Colonic mucosa (tissue), 4 donors: ENCODE results near the gene SLC39A11. TPM values are rescaled to one million over a fixed set of nuclear protein-coding genes. Genes with fewer than 3 reads are reported as not detected.

Experiments used
- DNase-seq: peaks from one replicate; pipeline ENCODE4 v3.0.0-alpha.2; 2020
- H3K27ac ChIP-seq: fragments of 200-600 bp; one replicate; pipeline ENCODE4 v1.8.0; 2021
- H3K27me3 ChIP-seq: fragments of 200-600 bp; one replicate; pipeline ENCODE4 v1.8.0; 2021
- H3K36me3 ChIP-seq: fragments of 200-600 bp; one replicate; pipeline ENCODE4 v1.8.0; 2021
- H3K4me1 ChIP-seq: fragments of 200-600 bp; one replicate; pipeline ENCODE4 v1.8.0; 2021; ENCODE audit warnings: mild to moderate bottlenecking
- H3K4me3 ChIP-seq: fragments of 200-600 bp; one replicate; pipeline ENCODE4 v1.8.0; 2021
- H3K9ac ChIP-seq, 2 donors: one replicate each; pipeline ENCODE4 v1.7.0; 2013; ENCODE audit warnings: control low read depth in 2 of 2, low read depth in 2 of 2, low read length in 2 of 2
- H3K9me3 ChIP-seq: fragments of 200-600 bp; one replicate; pipeline ENCODE4 v1.8.0; 2021
- CTCF ChIP-seq: fragments of 200-600 bp; IDR thresholded peaks from one replicate; pipeline ENCODE4 v1.8.0; 2022; ENCODE audit warnings: antibody characterized with exemption, mild to moderate bottlenecking
- intact Hi-C: fragments of 100-400 bp; cut with DNase I; formaldehyde crosslinking; loops from one replicate; pipeline ENCODE4 v1.14.1; 2022
- total RNA-seq, 2 donors: library from RNA; stranded (reverse); fragmentation: NEBNext Ultra II Directional in 1 of 2; extraction: Animal tissue kit (Norgen Biotek cat#: 25700) in 1 of 2; gene quantifications; one replicate each; pipeline ENCODE4 v1.2.1, GENCODE V29; 2021
- donor health status: healthy.
- donor health status: DM: no; HTN: no; CAD: no.
- donor health status: DM: no; HTN: no; CAD: no.

The SLC39A11 gene
- total RNA-seq, 2 donors from 2014 or later, result 57.7 to 60.0 TPM

- intact Hi-C loops, result no loop called here
- DNase-seq, result no peak
- no peak for TF ChIP-seq CTCF
These were observed 120.1 kb downstream of the SLC39A11 start for GRCh38 chr17:72972263-72972951.

GRCh38 chr17:72971226-72971880, 121.1 kb downstream of the SLC39A11 start:
- Histone ChIP-seq H3K36me3 (no peaks in the 10 kb centered on the region), H3K9me3 (no peaks in the 10 kb centered on the region), H3K9ac (no peak overlapping the region), H3K27me3 (no peaks in the 10 kb centered on the region), H3K4me3 (no peak overlapping the region), H3K4me1 (peaks cover 7% of the 10 kb centered on the region), H3K27ac (no peak overlapping the region)
- no peak for DNase-seq
- TF ChIP-seq CTCF, result no peak
- intact Hi-C loops, result no loop called here

More at GRCh38 chr17:72972263-72972951, 120.1 kb downstream of the SLC39A11 start:
- Histone ChIP-seq H3K4me3 (no peak overlapping the region), H3K27ac (no peak overlapping the region), H3K4me1 (peaks cover 7% of the 10 kb centered on the region), H3K9me3 (no peaks in the 10 kb centered on the region), H3K36me3 (no peaks in the 10 kb centered on the region), H3K9ac (no peak overlapping the region), H3K27me3 (no peaks in the 10 kb centered on the region)

GRCh38 chr17:72970797-72971196, 121.7 kb downstream of the SLC39A11 start:
- Histone ChIP-seq H3K27me3 (no peaks in the 10 kb centered on the region), H3K9ac (no peak overlapping the region), H3K36me3 (no peaks in the 10 kb centered on the region), H3K9me3 (no peaks in the 10 kb centered on the region), H3K4me1 (peaks cover 7% of the 10 kb centered on the region), H3K4me3 (no peak overlapping the region), H3K27ac (no peak overlapping the region)
- intact Hi-C loops, result no loop called here
- no peak for TF ChIP-seq CTCF
- no peak for DNase-seq

- Histone ChIP-seq H3K9ac (no peak overlapping the region), H3K27ac (no peak overlapping the region), H3K36me3 (no peaks in the 10 kb centered on the region), H3K9me3 (no peaks in the 10 kb centered on the region), H3K4me1 (peaks cover 7% of the 10 kb centered on the region), H3K4me3 (no peak overlapping the region), H3K27me3 (no peaks in the 10 kb centered on the region)
- intact Hi-C loops, result no loop called here
- TF ChIP-seq CTCF, result no peak
- DNase-seq, result no peak
These were observed 122.2 kb downstream of the SLC39A11 start for GRCh38 chr17:72970246-72970645.

- no peak for TF ChIP-seq CTCF
- Histone ChIP-seq H3K4me3 (no peak overlapping the region), H3K9me3 (no peaks in the 10 kb centered on the region), H3K9ac (no peak overlapping the region), H3K4me1 (no peaks in the 10 kb centered on the region), H3K27me3 (no peaks in the 10 kb centered on the region), H3K36me3 (no peaks in the 10 kb centered on the region), H3K27ac (no peak overlapping the region)
- intact Hi-C loops, result no loop called here
- no peak for DNase-seq
These were observed 123.1 kb downstream of the SLC39A11 start for GRCh38 chr17:72969293-72969906.
